SHP77 treated with DMSO at 0.1 percent for 48 hours (cell line): ENCODE measurements around the gene GTSF1L.
"Not testable (repeated sequence)": the region's sequence is repeated elsewhere in the genome, so short reads cannot be mapped to it uniquely, and the experiment has no call there.

Experiments used
- DNase-seq: peaks from one replicate; lab custom pipeline; 2025; lab: John Stamatoyannopoulos, UW

Gene GTSF1L

DNA sequence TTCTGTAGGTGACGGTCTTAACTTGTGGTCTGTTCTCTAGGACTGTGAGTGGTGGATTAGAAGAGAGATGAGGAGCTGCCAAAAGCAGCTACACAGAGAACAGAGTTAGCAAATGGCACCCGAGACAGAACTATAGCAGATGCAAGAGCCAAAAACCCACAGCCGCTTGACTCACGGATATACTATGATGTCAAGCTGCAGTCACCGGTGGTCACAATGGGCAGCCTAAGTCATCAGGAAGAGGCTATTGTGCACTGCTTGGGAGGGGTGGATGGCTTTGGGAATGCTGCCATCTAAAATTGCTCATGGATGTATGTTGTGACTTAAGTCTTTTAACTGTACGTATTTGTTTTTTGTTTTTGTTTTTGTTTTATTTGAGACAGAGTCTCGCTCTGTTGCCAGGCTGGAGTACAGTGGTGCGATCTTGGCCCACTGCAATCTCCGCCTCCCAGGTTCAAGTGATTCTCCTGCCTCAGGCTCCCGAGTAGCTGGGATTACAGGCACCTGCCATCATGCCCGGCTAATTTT, at the start of gene GTSF1L:
GTSF1L (minus strand) TSS at position 192 of the 528 bp plus-strand sequence. CDS start 308 bp downstream, outside the sequence.
- no peak for DNase-seq

DNA sequence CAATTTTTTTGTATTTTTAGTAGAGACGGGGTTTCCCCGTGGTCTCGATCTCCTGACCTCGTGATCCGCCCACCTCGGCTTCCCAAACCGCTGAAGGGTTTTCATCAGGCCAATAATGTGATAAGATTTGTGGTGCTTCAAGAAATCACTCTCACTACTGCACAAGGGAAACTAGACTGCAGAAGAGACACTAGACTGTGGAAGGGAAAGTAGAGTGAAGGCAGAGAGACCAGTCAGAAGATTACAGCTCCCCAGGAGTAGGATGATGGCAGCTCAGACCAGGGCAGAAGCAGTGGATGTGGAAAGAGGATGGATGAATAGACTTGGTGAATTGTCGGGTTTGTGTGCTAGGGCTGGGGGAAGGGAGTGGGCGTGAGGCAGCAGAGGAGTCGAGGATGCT, 48.0 kb upstream of the GTSF1L start:
- no peak for DNase-seq

DNA sequence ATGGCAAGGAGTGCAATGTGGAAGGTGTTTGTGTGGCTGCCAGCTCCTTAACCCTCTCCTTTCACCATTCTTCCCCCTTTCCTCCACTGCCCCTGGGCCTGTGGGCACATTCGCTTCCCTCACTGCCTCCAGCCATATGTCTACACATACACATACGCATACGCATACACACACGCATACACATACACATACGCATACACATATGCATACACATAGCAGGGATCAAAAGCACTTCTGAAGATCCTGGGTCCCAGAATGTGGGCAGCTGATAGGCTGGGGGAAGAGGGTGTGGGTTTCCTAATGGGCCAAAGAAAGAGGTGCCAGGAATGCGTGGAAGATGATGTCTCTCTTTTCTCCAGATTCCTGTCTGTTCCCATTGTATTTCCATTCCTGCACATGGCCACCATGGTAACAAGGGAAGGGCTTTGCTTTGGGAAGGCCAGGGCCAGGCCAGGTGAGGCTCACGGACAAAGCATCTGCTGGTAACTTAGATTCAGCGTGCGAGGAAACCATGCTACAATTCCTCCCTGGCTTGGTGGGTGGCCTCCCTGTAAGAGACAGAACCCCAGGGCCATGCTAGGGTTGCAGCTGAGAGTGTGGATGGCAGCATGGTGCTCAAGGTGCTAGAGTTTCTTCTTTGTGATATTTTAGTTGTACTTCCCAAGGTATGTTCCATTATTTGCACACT, 44.8 kb upstream of the GTSF1L start:
- no peak for DNase-seq

- DNase-seq, result no peak
These were observed 43.5 kb upstream of the GTSF1L start for GRCh38 chr20:43770342-43770741.

GRCh38 chr20:43767686-43768474, 41.1 kb upstream of the GTSF1L start:
- no peak for DNase-seq

DNA sequence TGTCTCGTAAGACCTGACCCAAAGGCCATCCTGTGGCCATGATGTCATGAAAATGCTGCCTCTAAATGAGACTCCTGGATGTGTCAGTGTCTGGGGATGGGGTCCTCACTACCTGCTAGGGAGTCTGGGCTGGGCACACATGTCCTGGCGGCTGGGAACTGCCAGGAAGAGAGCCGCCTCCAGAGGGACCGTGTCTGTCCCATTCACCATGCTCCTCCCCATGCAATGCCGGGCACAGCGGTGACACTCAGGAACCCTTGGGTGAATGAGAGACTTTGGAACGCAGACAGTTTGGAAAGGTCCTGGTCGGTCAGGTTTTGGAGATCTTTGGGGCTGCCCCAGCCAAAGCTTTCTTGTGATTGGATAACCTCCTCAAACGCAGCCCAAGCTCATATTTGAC, 40.1 kb upstream of the GTSF1L start:
- DNase-seq, result no peak

DNA sequence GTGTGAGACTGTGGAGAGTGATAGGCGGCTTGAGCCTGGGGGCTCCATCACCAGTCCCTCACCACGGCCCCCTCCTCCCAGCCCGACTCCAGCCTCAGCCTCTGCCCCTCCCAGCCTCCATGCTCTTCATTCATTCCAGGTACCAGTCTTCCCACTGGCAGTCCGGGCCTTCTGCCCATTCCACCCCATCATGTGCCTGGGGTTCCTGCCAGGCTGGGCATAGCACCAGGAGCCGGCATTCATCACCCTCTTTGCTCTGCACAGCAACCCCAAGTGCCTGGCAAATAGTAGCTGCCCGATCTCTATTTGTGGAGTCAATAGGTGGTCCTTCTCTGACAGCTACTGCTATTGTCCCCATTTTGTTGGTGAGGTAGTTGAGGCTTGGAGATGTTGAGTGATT, 39.6 kb upstream of the GTSF1L start:
- DNase-seq, result no peak

DNA sequence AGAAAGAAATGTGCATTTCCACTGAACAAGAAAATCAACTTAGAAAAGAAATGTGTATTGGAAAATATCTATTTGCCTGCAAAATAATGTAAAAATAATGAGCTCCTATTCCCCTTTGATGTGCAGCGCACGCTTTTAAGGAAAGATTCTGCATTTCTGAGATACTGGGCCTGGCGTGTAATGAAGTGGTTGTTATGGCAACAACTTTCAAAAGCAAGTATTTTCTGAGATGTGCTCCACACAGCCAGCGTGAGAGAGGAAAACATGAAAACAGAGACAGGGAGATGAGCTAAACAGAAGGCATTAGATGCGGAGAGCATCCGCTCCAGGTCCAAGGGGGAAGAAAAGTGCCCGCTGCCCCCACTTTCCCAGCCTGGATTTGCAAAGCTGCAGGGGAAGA, 39.1 kb upstream of the GTSF1L start:
- no peak for DNase-seq

DNA sequence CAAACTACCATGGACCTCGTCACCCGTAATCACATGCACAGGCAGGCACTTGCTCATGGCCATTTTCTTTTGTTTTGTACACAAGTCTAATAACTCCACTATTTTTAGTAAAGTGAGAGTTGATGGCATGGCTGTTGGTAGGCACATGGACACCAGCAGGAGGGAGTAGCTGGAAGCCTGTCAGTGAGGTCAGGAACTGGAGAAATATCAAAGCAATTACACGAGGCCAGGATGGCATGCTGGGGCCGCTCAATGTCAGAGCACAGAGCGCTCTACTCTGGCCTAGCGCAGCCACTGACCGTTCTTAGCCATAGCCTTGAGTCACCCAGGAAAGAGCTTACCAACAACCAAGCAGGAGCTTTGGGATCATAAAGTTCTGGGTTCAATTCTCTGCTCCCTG, 36.1 kb upstream of the GTSF1L start:
- DNase-seq, result no peak

GRCh38 chr20:43761386-43762340, 34.9 kb upstream of the GTSF1L start:
- no peak for DNase-seq

GRCh38 chr20:43757888-43758287, 31.1 kb upstream of the GTSF1L start:
- DNase-seq, result not testable (repeated sequence)

DNA sequence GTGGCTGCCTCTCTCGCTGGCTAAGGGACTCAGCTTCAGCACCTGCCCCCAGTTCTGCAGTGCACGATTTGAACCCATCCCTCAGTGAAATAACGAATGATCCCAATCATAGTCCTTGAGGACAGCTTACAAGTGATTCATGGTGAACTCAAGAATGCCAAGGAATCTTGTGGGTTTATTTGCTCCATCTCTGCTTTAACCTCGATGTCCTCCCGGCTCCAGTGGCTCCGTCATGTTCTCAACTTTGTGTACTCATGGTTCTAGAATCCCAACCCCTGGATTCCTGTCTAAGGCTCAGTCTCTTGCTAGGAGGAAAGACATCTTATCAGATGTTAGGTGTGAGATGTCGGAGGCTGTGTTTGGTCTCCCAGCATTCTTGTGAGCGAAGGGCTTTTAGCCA, 29.0 kb upstream of the GTSF1L start:
- no peak for DNase-seq

GRCh38 chr20:43755390-43755789, 28.6 kb upstream of the GTSF1L start:
- no peak for DNase-seq

GRCh38 chr20:43752561-43753301, 25.9 kb upstream of the GTSF1L start:
- no peak for DNase-seq

GRCh38 chr20:43752051-43752360, 25.2 kb upstream of the GTSF1L start:
- DNase-seq, result no peak

DNA sequence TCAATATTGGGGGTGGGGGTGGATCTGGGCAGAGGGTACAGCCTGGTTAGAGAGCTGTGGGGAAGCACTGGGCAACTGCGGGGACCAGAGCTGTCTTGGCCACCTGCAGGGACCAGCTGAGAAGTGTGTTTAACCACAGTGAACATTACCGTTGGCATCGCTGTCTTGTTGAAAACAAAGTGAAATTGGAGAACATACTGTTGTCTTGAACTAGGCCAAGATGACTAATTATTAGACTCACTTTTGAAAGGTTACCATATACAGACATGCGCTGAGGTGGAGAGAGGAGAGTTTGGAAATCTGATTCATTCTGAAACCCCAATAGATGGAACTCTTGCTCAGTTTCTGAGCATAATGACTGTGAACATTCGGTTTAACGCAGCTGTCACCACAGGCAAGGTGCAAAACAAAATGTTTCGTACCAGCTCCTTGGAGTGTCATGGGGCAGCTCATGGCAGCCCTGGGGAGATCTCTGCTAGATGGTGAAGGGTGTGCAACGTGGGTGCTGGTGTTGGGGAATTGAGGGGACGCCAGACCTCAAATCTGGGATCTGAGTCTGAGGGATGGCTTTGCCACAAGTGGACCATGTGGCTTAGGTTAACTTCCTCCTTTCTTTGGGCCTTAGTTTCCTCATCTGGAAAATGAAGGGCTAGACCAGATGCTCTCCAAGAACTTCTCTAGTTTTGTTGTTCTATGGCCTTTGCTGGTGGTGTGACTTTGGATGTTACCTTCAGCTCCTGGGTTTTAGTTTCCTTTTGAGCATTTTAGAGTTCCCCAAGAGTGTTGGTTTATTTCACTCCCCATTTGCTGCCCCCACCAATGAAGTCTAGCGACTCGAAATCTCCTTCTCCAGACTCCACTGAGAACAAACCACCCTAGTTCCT, 24.6 kb upstream of the GTSF1L start:
- no peak for DNase-seq

DNA sequence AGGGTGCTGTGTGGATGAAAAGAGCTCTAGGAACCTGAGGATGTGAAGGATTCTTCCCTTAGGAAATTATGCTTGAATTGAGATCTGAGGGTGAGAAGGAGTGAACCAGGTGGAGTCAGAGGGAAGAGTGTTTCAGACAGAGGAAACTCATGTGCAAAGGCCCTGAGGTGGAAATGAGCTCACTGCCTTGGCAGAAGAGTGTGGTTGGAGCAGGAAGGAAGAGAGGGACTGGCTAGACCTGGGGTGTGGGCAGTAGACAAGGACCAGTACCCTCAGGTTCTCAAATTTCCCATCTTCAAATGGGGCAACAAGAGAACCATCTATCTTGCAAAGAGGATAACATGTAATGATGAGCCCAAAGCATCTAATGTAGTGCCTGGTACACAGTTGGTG, 24.0 kb upstream of the GTSF1L start:
- no peak for DNase-seq

GRCh38 chr20:43749734-43750294, 23.0 kb upstream of the GTSF1L start:
- no peak for DNase-seq

DNA sequence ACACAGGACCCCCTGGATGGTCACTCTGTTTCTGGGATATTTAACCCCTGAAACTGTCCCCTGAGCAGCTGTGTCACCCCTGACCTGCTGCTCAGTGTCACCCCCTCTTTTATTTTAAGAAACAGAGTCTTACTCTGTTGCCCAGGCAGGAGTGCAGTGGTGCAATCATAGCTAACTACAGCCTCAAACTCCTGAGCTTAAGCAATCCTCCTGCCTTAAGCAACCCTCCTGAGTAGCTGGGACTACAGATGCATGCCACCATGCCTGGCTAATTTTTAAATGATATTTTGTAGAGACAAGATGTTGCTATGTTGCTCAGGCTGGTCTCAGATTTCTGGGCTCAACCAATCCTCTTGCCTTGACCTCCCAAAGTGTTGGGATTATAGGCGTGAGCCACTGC, 21.5 kb upstream of the GTSF1L start:
- DNase-seq, result no peak
